Measurements from ENCODE around the gene RAB31.

The RAB31 gene

DNA sequence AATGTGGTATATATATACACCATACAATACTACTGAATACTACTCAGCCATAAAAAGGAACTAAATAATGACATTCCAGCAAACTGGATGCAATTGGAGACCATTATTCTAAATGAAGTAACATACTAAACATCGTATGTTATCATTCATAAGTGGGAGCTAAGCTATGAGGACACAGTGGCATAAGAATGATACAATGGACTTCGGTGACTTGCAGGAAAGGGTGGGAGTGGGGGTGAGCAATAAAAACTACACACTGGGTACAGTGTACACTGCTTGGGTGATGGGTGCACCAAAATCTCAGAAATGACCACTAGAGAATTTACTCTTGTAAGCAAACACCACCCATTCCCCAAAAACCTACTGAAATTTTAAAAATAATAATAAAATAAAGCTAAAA, 87.9 kb downstream of the RAB31 start:
- DNase-seq: no peak

DNA sequence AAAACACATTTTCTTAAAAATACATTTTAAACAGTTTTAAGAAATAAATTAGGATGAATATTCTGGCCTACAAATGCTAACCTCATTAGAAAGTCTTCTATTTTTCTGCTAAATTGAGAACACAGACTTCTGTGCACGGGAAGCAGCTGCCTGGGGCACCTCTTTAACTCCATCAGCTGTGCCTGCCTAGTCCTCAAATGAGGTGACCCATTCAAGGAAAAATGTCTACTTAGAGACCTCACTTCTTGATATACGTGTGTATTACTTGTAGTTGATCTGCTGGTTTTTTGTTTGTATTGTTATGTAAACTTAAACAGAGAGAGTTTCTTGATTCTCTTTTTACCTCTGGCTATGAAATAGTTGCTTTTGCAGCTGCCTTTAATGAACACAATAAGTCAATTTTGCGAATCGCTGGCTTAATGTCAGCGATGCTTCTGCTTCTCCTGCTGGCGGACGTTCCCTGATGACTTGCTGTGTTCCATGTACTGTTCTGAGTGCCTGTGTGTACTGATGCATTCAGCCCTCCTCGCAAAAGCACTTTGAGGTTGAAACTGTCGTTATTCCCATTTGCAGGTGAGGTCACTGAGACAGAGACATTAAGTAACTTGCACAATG, 88.9 kb downstream of the RAB31 start:
- no peak for DNase-seq

DNA sequence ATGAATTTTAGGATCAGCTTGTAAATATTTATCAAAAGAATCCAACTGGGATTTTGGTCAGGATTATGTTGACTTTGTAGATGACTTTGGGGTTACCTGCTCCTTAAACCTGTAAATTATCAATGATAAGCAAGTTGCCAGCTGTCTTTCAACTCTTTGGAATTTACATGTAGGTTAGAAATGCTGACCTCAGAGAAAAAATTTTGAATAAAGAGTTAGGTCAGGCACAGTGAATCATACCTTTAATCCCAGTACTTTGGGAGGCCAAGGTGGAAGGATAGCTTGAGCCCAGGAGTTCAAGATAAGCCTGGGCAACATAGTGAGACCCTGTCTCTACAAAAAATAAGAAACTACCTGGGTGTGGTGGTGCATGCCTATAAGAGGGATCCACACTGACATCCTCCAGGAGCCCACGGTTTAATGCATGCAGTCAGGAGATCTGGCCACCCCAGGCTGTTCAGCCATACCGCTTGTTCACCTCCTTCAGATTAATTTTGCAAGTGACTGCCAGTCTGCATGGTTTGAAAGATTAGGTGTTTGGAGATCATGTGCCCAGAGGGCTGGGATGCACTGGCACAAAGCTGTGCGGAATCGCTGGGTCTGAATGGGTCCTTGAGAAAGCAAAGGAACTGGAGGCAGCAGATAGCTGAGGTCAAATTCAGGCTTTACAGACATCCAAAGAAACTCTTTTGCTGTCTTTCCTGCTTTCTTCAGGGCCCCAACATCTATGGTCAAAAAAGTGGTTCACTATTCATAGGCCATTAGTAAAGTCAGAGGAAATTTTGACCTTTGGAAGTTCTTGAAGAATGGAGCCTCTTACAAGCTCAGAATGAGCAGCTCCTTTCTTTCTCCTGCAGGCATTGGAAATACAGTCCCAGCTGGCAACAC, 94.3 kb downstream of the RAB31 start:
- no peak for DNase-seq

DNA sequence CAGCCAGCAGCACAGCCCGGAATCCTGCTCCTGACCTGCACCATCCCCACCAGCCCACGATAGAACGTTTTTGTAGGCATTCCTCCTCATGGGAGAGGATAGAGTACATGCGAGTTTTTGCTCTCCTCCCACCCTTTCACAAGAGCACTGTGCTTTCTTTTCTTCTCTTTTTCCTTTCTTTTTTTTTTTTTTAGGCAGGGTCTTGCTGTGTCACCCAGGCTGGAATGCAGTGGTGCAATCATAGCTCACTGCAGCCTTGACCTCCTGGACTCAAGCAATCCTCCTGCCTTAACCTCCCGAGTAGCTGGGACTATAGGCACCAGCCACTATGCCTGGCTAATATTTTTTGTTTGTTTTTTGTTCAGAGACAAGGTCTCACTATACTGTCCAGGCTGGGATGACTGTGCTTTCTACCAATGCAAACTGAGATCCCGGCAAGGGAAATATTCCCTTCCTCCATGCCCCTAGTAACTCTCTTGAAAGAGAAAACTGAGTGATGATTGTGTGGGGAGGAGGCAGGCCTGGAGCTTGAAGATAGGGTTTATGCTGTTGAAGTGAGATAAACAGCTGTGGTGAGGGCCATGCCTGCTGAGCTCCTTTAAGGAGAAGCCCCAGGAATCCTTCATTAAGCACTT, 95.1 kb downstream of the RAB31 start:
- no peak for DNase-seq

DNA sequence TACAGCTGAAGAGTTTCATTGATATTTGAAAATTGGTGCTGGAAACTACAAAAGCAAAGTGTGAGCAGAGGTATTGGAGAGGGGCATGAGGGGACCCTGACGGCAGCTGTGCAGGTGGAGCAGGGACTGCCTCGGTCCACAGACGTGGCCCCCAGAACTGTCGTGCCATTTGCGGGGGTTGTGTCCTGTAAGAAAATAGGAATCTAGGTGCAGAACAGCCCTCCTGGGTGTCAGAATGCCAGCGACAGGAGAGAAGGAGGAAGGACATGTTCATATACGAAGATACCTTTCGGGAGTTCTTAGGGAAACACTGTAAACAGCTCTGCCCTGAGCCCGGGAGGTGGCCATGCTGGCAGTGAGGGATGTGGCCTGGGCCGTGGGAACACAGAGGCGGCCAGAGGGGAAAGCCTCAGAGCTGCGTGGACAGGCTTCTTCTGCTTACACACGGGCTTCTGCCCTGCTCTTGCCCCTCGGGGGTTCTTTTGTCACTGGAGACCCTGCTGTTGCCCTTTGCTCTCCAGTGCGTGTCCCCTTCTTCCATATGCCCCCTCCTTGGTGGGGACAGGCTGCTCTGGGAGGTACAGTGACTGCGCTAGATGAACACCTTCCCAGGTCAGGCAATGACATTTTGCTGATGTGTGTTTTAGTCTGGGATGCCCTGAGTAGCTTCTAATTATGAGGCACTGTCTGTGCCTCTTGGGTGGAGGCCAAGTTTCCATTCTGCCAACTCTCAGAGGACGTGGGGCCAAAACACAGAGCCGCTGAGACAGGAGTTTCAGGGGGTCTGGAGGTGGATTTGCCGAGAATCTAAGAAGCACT, 95.8 kb downstream of the RAB31 start:
- DNase-seq: no peak

DNA sequence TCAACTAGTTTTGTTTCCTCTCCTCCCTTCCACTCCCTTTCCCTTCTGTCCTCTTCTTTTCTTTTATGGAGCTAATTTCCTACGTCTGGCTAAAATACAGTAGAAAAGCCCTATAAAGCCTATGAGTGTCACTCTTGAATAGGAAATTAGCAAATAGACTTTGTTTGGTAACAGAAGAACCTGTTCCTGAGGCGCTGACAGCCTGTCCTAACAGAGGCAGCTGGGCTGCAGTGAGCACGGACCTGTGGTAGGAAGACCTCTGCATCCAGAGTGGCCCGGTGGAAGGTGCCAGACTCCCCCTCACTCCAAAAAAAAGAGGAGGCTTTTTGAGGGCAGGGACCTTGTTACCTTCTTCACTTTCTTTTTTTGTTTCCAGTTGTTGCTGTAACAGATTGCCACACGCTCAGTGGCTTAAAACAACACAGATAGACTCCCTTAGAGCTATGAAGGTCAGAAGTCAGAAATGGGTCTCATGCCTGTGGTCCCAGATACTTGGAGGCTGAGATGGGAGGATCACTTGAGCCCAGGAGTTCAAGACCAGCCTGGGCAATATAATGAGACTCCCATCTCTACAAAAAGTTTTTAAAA, 96.5 kb downstream of the RAB31 start:
- no peak for DNase-seq

DNA sequence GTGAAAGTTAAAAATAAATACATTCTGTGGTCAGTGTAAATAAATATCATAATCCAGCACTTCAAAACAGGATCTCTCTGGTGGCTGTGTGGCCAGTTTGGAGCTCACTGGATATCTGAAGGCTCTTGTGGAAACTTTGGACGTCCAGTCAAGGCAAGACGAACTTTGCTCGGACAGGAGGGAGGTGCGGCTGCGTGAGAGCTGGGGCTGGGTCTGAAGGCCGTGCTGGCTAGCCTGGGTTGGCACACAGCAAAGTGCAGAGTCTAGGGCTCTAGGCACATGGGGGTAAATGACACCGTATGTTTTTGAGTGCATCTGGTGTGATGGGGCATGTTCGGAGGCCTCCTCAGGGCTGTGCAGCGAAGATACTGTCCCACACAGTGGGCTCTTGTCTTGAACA, 98.8 kb downstream of the RAB31 start:
- DNase-seq: no peak

DNA sequence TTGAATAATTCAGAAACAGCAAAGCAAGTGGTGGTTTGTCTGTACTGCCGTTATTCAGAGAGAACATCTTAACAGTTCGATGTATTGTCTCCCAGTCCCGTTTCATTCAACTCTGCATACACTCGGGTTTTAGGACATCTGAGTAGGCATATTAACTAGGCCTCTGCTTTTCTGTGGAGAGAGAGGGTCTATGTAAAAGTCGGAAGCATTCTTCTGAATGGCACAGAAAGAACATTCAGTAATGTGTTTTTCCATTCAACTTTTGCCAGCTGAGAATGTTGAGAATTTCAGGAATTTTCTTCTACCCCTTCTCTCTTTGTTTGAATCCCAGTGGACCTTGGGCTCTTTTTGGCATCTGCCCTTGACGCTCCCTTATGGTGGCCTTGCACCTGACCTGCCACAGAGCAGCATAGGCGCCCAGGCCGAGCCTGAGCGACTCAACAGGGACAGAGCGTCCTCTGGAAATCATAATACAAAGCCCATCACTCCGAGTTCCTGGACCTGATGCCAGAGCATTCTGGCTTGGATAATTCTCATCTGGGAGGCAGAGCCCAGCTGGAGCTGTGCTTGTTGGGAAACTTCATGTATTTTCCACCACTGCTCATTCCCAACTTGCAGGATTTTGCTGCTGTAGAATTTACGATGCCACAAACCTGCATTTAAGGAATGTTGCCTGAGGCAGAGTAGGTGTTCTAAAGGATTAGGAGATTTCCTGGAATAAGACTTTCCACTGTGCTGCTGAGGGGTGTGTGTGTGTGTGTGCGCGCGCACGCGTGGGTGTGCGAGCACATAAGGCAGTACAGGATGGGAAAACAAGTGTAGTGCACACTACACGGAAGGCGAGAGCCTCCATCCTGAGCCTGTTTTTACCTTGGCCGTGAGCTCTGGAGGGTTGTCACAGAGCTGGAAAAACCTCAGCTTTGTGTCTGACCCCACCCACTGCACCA, 100.5 kb downstream of the RAB31 start:
- no peak for DNase-seq

DNA sequence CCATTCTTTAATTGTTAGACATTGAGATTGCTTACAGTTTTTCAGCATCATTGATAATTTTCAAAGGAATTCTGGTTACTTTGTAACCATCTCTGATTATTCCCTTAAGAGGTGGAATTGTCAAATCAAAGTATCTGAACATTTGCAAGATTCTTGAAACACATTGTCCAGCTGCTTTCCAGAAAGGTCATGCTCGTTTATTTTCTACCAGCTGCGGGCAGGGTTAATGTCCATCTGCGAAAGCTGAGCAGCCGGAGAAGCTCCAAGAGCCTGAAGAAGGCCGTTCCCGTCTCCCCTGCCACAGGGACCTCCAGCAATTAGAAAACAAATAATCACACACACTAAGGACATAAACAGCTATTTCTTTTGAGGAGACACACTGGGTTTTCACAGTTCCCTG, 101.6 kb downstream of the RAB31 start:
- DNase-seq: no peak

DNA sequence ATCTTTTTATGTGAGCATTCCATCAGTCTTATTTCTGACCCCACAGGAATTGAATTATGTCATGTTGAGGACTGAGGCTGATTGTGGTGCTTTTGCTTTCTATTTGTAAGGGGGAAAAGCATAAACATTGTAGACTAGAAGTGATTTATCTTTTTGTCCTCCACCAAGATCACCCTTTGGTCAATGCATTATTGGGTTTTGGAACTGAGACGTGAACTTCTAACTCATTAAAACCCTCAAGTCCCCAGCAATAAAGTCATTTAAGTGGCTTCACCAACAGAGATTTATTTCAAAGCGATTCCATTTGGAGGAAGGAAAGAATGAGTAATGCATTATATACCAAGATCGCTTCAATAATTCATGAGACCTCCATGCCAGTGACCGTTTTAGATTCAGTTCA, 102.2 kb downstream of the RAB31 start:
- no peak for DNase-seq

DNA sequence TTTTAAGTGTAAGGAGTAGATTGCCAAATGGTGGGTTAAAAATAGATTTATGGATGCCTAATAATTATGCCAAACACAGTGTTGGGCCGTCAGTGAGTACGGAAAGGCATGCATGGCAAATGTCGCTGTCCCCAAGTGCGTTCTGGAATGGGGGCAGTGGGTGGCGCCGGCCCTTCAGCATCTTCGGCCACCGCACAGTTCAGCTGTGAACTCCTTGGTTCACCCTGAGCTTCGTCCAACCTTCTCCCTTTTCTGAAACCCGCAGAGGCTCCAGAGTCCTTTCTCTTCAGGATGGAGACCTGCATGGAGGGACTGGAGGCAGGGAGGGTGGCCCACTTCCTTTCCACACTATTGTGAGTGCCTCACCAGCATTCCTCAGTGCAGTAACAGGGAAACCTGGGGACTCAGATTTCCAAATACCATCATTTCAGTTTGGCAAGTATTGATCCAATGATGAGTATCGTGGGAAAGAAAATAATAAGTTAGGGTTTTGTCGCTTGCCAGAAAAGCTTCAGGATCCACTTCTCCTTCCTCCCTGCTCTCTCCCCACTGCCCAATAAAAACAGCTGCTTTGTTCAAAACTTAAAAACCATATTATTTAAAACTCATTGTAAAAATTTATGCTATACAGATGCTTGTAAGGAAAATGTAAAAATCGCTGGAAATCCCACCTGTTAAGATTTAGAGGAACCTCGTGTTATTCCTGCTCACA, 103.0 kb downstream of the RAB31 start:
- DNase-seq: no peak

DNA sequence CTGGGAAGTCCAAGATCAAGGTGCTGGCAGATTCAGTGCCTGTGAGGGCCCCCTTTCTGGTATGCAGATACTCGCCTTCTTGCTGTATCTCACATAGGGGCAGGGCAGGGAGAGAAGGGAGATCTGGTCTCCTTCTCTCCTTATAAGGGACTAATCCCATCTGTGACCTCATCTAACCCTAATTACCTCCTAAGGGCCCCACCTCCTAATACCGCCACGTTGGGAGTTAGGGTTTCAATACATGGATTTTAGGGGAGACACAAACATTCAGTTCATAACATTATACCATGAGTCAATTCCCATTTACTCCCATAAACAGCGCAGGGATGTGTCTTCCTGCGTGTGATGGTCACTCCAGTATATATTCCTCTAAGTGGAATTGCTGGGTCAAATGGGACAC, 103.9 kb downstream of the RAB31 start:
- DNase-seq: no peak

DNA sequence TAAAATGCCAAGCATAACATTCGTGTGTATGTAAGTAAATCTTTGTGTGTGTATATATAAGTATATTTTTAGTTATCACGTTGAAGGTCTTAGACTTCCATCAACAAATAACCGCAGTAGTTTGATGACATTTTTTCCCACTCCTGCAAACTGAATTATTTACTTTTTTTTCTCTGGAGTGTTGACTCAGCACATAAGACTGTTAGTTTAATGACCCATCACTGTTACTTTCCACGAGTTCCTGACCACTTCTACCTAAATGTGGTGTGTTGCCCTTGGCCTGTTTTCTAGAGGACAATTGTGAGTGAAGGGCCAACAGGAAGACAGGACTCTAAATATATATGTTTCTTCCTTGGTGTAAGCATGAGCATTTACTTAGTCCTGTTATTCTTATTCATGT, 106.3 kb downstream of the RAB31 start:
- no peak for DNase-seq

DNA sequence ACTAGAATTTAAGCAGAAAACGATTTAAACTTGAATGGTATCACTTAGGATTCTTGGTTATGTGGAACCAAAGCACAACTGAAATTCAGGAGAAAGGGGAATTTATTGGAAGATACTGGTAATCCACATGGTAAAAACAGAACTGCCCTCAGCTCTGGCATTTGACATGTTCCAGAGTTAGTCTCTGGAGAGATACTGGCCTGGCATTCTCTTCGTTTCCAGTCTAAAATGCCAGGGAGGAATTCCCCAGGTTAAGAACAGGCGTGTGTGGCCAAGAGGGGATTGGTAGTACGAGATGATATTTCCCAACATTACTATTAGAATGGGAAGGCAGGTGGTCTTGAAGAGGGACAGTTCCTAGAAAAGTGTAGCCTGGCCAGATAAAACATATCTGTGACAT, 109.2 kb downstream of the RAB31 start:
- DNase-seq: no peak

DNA sequence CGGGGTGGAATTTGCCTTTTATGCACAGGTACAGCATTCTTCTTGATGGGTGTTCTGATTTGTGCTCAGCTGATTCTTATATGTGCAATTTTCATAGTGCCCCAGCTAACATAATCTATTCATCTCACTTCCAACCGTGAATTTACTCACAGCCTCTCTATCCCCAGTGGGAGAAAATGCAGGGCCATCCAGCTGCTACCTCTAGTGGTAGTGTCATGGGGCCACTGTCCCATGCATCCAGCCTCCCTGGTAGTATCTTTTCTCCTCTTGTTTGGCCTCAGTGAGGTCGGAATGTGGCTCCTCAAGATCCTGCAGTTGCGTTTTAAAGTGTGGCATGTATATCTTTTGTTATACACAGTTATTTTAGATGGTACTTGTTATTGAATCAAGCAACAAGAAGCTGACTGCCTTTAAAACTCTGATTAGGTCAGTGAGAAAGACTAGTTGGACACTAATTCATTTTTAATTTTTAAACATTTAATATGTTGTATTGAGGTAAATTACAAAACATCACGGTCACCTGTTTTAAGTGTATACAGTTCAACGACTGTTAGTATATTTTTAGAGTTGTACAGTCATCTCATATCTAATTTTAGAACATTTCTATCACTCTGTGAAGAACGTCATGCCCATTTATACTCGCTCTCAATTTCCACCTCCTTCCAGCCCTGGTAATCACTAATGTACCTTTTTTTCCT, 109.8 kb downstream of the RAB31 start:
- no peak for DNase-seq

DNA sequence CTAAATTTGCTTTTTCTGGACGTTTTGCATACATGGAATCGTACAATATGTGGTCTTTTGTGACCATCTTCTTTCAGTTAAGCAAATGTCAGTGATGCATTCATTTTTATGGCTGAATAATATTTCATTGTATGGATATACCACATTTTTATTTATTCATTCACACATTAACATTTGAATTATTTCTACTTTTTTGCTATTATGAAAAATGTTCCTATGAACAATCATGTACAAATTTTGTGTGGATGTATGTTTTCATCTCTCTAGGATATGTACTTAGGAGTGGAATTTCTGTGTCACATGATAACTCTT, 110.3 kb downstream of the RAB31 start:
- no peak for DNase-seq

DNA sequence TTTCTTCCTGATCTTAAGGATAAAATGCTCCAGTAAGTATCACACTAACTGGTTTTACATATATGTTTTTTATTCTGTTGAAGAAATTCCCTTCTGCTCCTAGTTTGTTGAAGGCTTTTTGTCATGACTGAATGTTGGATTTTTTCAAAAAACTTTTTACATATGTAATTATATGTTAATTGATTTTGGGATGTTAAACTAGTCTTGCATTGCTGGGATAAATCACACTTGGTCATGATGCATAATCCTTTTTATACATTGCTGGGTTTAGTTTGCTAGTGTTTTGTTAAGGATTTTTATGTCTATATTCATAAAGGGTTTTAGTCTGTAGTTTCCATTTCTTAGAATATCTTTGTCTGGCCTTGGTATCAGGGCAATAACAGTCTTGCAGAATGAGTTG, 112.0 kb downstream of the RAB31 start:
- no peak for DNase-seq

DNA sequence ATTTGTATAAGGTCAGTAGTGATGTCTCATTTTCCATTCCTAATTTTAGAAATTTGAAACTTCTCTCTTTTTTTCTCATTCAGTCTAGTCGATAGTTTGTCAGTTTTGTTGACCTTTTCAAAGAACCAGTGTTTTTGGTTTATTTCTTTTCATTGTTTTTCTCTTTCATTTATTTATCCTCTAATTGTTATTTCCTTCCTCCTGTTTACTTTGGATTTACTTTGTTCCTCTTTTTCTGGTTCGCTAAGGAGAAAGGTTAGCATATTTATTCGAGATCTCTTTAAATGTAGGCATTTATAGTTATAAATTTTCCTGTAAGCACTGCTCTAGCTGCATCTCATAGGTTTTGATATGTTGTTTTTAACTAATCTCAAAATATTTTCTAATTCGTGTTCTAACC, 112.6 kb downstream of the RAB31 start:
- no peak for DNase-seq

DNA sequence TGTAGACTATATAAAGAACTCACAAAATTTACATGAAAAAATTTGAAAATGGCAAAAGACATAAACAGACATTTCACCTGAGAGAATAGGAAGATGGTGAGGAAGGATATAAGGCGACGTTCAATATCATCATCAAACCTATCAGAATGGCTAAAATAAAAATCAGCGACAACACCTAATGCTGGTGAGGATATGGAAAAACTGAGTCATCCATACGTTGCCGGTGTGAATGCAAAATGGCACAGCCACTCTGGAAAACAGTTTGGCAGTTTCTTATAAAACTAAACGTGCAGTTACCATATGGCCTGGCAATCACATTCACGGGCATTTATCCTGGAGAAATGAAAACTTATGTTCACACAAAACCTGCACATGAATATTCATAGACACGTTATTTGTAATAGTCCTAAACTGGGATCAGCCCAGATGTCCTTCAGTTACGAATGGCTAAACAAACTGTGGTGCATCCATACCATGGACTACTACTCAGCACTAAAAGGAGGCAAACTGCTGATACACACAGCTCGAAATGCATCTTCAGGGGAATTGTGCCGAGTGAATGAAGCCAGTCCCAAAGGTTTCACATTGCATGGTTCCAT, 114.6 kb downstream of the RAB31 start:
- no peak for DNase-seq

DNA sequence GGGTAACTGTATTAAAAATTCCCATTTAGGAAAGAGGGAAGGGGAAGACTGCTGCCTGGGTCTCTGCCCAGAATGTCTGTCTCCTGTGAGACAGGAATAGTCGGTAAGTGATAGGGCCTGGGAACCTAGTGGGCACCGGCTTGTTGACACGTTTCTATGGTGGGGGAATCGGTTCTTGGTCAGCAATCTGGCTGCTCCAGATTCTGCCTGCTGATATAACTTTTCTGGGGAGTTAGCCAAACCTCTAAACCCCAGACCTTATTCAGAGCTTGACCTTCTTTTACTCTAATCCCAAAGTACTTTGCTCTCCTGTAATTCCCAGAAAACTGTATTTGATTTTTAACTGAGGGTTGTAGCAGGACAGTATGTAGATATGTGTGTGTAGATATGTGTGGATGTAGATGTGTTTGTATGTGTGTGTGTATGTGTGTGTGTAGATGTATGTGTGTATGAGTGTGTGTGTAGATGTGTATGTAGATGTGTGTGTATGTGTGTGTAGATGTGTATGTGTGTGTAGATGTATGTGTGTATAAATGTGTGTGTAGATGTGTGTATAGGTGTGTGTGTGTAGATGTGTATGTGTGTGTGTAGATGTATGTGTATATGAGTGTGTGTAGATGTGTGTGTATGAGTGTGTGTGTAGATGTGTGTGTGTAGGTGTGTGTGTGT, 115.8 kb downstream of the RAB31 start:
- DNase-seq: no peak

Data from stimulated activated naive CD4-positive, alpha-beta T cell (primary cell).